Right lobe of liver (tissue), 6 donors: ENCODE results near the gene SLC7A10. TPM values are rescaled to one million over a fixed set of nuclear protein-coding genes. Genes with fewer than 3 reads are reported as not detected.
A peak's percentile ranks its signal among the peaks of the same experiment; 100 is the strongest.

Source experiments
- ATAC-seq, 4 donors: fragments of 200-7000 bp; cut with Tn5 transposase; one replicate each; pipeline ENCODE4 v1.9.1; 2020; ENCODE audit warnings: mild to moderate bottlenecking in 4 of 4, moderate library complexity in 4 of 4
- DNase-seq, 3 donors: peaks; one replicate each; pipeline ENCODE4 v3.0.0-alpha.2; 2020
- H3K27ac ChIP-seq, 3 donors: fragments of 200-600 bp; one replicate each; pipeline ENCODE4 v1.8.0; 2022
- H3K27me3 ChIP-seq, 2 donors: fragments of 200-600 bp; one replicate each; pipeline ENCODE4 v1.8.0; 2022
- H3K36me3 ChIP-seq, 4 donors: fragments of 200-600 bp; sonication (generic) in 1 of 4; one replicate each; pipeline versions ENCODE4 v1.5.1 to v1.8.0; 2017 to 2022; ENCODE audit warnings: control low read depth in 1 of 4
- H3K4me1 ChIP-seq, 4 donors: fragments of 200-600 bp; sonication (generic) in 1 of 4; one replicate each; pipeline versions ENCODE4 v1.5.1 to v1.8.0; 2017 to 2022; ENCODE audit warnings: control low read depth in 1 of 4
- H3K4me3 ChIP-seq, 3 donors: fragments of 200-600 bp; one replicate each; pipeline ENCODE4 v1.8.0; 2022
- H3K9me3 ChIP-seq, 4 donors: fragments of 200-600 bp; sonication (generic) in 1 of 4; one replicate each; pipeline versions ENCODE4 v1.5.1 to v1.8.0; 2017 to 2022; ENCODE audit warnings: control low read depth in 1 of 4
- CTCF ChIP-seq, 4 donors: fragments of 200-600 bp in 3 of 4; fragments of 450-650 bp in 1 of 4; IDR thresholded peaks; one replicate each; pipeline versions ENCODE4 v1.5.1 to v1.8.0; 2016 to 2022; ENCODE audit warnings: antibody characterized with exemption in 4 of 4, mild to moderate bottlenecking in 2 of 4
- POLR2A ChIP-seq: fragments of 450-650 bp; IDR thresholded peaks from one replicate; pipeline ENCODE4 v1.6.1; 2017; ENCODE audit warnings: antibody characterized with exemption, mild to moderate bottlenecking
- WGBS: methylation state at CpG from one replicate; pipeline ENCODE4 v1.1.6; 2018; ENCODE audit warnings: low coverage, low lambda C conversion rate; ENCODE audit not compliant: insufficient coverage; ENCODE audit errors: missing lambda C conversion rate; 5-methylcytosine and 5-hydroxymethylcytosine counted together
- intact Hi-C, 2 donors: fragments of 100-400 bp; cut with DNase I; formaldehyde crosslinking; loops; one replicate each; pipeline versions ENCODE4 v1.11.2 to v1.14.1; 2022
- total RNA-seq, 6 experiments: library from RNA; depleted of rRNA in 2 of 6; stranded (reverse); fragments of >200 nt in 2 of 6; fragmentation: NEBNext Ultra II Directional in 3 of 6; extraction: Animal tissue kit (Norgen Biotek cat#: 25700) in 3 of 6; gene quantifications; one replicate each; pipeline versions ENCODE4 v1.1.0 to v1.2.4, GENCODE V29; 2016 to 2023
- donor health status: DM: no; HTN: yes; CAD: no.
- donor health status: DM: no; HTN: no; CAD: no.
- donor health status: DM: no; HTN: no; CAD: no.
- donor health status: DM: no; HTN: yes; CAD: no.
- donor health status: DM: no; HTN: yes; CAD: no.

The SLC7A10 gene
- total RNA-seq, 6 experiments from 2014 or later, result not detected

DNA sequence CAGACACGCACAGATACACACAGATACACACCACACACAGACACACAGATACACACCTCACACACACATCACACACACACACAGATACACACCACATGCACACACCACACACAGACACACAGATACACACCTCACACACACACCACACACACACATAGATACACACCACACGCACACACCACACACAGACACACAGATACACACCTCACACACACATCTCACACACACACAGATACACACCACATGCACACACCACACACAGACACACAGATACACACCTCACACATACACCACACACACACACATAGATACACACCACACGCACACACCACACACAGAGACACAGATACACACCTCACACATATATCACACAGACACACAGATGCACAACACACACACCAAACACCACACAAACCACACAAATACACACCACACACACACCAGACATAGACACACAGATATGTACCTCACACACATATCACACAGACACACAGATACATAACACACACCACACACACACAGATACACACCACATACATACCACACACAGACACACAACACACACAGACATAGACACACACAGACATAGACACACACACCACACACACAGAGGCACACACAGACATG is 24.2 kb upstream of the SLC7A10 start:
- H3K27ac ChIP-seq, result peak overlapping the region in 2 of 3 donors; percentile 70 to 95
- no peaks in the 10 kb centered on the region for H3K27me3 ChIP-seq
- no peak for DNase-seq
- TF ChIP-seq POLR2A (no peak), CTCF (IDR thresholded peaks at IDR 0.05) (no peak)
- 50% methylated on average over 3 of the region's 3 CpGs for WGBS
- no peak overlapping the region for H3K4me3 ChIP-seq
- H3K36me3 ChIP-seq, result no peaks in the 10 kb centered on the region
- intact Hi-C loops, result loop anchor here in 1 of 2 donors (10.0 kb wide), 1 partner anchor 55 kb away; the partner anchor contains the start of gene CEBPA
- ATAC-seq, result no peak
- H3K4me1 ChIP-seq, result peaks cover 0 to 44% (median 21%) of the 10 kb centered on the region in 4 donors
- peaks cover 0 to 5% (median 2%) of the 10 kb centered on the region in 4 donors for H3K9me3 ChIP-seq

DNA sequence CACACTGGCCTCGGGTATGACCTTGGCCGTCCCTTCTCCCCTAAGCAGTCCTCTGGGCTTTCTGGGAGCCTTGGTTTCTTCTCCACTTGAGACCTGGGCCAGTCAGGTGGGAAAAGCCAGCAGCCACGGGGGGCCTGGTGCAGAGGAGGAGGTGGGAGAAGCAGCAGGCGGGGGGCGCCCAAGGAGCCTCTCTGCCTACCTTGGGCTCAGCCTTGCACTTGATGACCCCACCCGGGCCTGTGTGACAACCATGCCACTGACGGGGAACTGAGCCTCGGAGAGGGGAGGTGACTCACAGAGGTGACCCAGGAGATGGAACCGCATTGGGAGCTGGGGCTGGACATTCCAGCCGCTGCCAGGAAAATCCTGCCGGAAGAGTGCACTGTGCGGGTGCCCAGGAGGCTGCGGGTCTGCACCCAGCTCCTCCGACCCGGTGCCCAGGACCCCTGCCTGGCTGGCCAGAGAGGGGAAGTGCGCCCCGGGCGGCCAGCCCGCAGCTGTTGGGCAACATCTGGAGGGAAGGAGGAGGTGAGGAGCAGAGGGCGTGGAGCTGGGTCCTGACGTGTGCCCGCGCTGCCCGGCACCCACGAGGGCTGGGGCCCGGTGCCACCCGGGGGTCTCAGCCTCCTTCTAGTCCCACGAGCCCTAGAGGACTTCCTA is 23.4 kb upstream of the SLC7A10 start:
- peak; percentile 71 to 83 (median 80) for DNase-seq

GRCh38 chr19:33248553-33248953 is 22.9 kb upstream of the SLC7A10 start:
- H3K4me1 ChIP-seq, result peaks cover 0 to 44% (median 21%) of the 10 kb centered on the region in 4 donors
- intact Hi-C loops, result loop anchor here in 1 of 2 donors (10.0 kb wide), 1 partner anchor 56 kb away; the partner anchor contains the start of gene CEBPA
- DNase-seq (peak; percentile 65 to 94 (median 92)), ATAC-seq (peak; percentile 50 to 61 (median 58))
- WGBS, result 4% methylated on average over 10 of the region's 11 CpGs
- H3K4me3 ChIP-seq, result peak overlapping the region in 1 of 3 donors; percentile 1
- H3K36me3 ChIP-seq, result no peaks in the 10 kb centered on the region
- H3K9me3 ChIP-seq, result peaks cover 0 to 5% (median 2%) of the 10 kb centered on the region in 4 donors
- no peaks in the 10 kb centered on the region for H3K27me3 ChIP-seq
- H3K27ac ChIP-seq, result peak overlapping the region; percentile 51 to 95 (median 70)
- TF ChIP-seq POLR2A (no peak), CTCF (IDR thresholded peaks at IDR 0.05) (no peak)

More for the DNA sequence above, 23.4 kb upstream of the SLC7A10 start:
- 0% methylated on average over 1 of the region's 28 CpGs for WGBS
- Histone ChIP-seq H3K27me3 (no peaks in the 10 kb centered on the region), H3K9me3 (peaks cover 0 to 5% (median 2%) of the 10 kb centered on the region in 4 donors), H3K36me3 (no peaks in the 10 kb centered on the region), H3K4me1 (peaks cover 0 to 44% (median 21%) of the 10 kb centered on the region in 4 donors), H3K27ac (peak overlapping the region; percentile 51 to 95 (median 70)), H3K4me3 (peak overlapping the region in 2 of 3 donors; percentile 9 to 25)
- intact Hi-C loops, result loop anchor here in 1 of 2 donors (10.0 kb wide), 1 partner anchor 56 kb away; the partner anchor contains the start of gene CEBPA
- peak; percentile 17 to 67 (median 36) for ATAC-seq
- TF ChIP-seq POLR2A (peak; percentile 33), CTCF (IDR thresholded peaks at IDR 0.05) (peak in 3 of 4 donors; percentile 12 to 26 (median 13))

- DNase-seq, result peak in 2 of 3 donors; percentile 87 to 90
Measured at GRCh38 chr19:33248104-33248503, 22.5 kb upstream of the SLC7A10 start.

More at GRCh38 chr19:33248104-33248503, 22.5 kb upstream of the SLC7A10 start:
- peak overlapping the region in 1 of 3 donors; percentile 1 for H3K4me3 ChIP-seq
- peak; percentile 32 to 55 (median 51) for ATAC-seq
- TF ChIP-seq CTCF (IDR thresholded peaks at IDR 0.05), result no peak
- TF ChIP-seq POLR2A, result no peak
- peak overlapping the region; percentile 7 to 95 (median 70) for H3K27ac ChIP-seq
- peaks cover 0 to 44% (median 21%) of the 10 kb centered on the region in 4 donors for H3K4me1 ChIP-seq
- no peaks in the 10 kb centered on the region for H3K36me3 ChIP-seq
- 48% methylated on average over 2 of the region's 8 CpGs for WGBS
- intact Hi-C loops, result loop anchor here in 1 of 2 donors (10.0 kb wide), 1 partner anchor 57 kb away; the partner anchor contains the start of gene CEBPA
- H3K27me3 ChIP-seq, result no peaks in the 10 kb centered on the region
- H3K9me3 ChIP-seq, result peaks cover 0 to 5% (median 2%) of the 10 kb centered on the region in 4 donors
